Measurements from ENCODE around the gene HTD2. TPM values are rescaled to one million over a fixed set of nuclear protein-coding genes. Genes with fewer than 3 reads are reported as not detected.

The HTD2 gene
- total RNA-seq, 1 experiment from 2014 or later, result 11.4 TPM

GRCh38 chr3:58274027-58274614, 32.2 kb upstream of the HTD2 start:
- ChIA-PET POLR2A (no interaction called here), CTCF (no interaction called here)
- DNase-seq (ENCODE audit: low spot score), result no peak
- Mint-ChIP-seq H3K27me3 (ENCODE audit: low read depth) (no peaks in the 10 kb centered on the region), H3K27ac (no peak overlapping the region), H3K4me1 (no peaks in the 10 kb centered on the region), H3K9me3 (peaks cover 11% of the 10 kb centered on the region; the same call in 1 of the 2 replicates), H3K36me3 (peaks cover 19% of the 10 kb centered on the region), H3K4me3 (no peak overlapping the region)
- ATAC-seq, result no peak
- TF ChIP-seq ATF1 (CRISPR knock-in tag; IDR thresholded peaks at IDR 0.05), result no peak
- TF ChIP-seq HMGA2 (CRISPR knock-in tag; IDR thresholded peaks at IDR 0.05), result no peak
- TF ChIP-seq USF2 (CRISPR knock-in tag; IDR thresholded peaks at IDR 0.05), result no peak
- no peak for TF ChIP-seq ZNF232 (CRISPR knock-in tag; IDR thresholded peaks at IDR 0.05)
- TF ChIP-seq GTF2I (CRISPR knock-in tag; conservative IDR thresholded peaks at IDR 0.05), result no peak
- TF ChIP-seq, protein P1, sequence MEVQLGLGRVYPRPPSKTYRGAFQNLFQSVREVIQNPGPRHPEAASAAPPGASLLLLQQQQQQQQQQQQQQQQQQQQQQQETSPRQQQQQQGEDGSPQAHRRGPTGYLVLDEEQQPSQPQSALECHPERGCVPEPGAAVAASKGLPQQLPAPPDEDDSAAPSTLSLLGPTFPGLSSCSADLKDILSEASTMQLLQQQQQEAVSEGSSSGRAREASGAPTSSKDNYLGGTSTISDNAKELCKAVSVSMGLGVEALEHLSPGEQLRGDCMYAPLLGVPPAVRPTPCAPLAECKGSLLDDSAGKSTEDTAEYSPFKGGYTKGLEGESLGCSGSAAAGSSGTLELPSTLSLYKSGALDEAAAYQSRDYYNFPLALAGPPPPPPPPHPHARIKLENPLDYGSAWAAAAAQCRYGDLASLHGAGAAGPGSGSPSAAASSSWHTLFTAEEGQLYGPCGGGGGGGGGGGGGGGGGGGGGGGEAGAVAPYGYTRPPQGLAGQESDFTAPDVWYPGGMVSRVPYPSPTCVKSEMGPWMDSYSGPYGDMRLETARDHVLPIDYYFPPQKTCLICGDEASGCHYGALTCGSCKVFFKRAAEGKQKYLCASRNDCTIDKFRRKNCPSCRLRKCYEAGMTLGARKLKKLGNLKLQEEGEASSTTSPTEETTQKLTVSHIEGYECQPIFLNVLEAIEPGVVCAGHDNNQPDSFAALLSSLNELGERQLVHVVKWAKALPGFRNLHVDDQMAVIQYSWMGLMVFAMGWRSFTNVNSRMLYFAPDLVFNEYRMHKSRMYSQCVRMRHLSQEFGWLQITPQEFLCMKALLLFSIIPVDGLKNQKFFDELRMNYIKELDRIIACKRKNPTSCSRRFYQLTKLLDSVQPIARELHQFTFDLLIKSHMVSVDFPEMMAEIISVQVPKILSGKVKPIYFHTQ (CRISPR knock-in tag; IDR thresholded peaks at IDR 0.05), result no peak
- no peak for TF ChIP-seq IRF2 (CRISPR knock-in tag; IDR thresholded peaks at IDR 0.05; ENCODE audit: borderline replicate concordance, low read depth)
- TF ChIP-seq SMAD3 (CRISPR knock-in tag; IDR thresholded peaks at IDR 0.05; ENCODE audit: borderline replicate concordance), result no peak

DNA sequence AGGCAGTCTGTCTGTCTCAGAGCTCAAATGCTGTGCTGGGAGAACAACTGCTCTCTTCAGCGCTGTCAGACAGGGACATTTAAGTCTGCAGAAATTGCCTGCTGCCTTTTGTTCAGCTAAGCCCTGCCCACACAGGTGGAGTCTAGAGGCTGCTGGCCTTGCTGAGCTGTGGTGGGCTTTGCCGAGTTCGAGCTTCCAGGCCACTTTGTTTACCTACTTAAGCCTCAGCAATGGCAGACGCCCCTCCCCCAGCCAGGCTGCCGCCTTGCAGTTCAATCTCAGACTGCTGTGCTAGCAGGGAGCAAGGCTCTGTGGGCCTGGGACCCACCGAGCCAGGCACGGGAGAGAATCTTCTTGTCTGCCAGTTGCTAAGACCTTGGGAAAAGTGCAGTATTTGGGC, 25.3 kb upstream of the HTD2 start:
- TF ChIP-seq ZNF232 (CRISPR knock-in tag; IDR thresholded peaks at IDR 0.05) (no peak), SOX15 (CRISPR knock-in tag; IDR thresholded peaks at IDR 0.05) (no peak), ZNF416 (CRISPR knock-in tag; IDR thresholded peaks at IDR 0.05) (no peak), IRF2 (CRISPR knock-in tag; IDR thresholded peaks at IDR 0.05; ENCODE audit: borderline replicate concordance, low read depth) (no peak), AFF4 (CRISPR knock-in tag; IDR thresholded peaks at IDR 0.05; ENCODE audit: borderline replicate concordance) (no peak), FOXK1 (CRISPR knock-in tag; IDR thresholded peaks at IDR 0.05) (no peak), CBFB (CRISPR knock-in tag; IDR thresholded peaks at IDR 0.05; ENCODE audit: low read depth) (no peak), ETV6 (CRISPR knock-in tag; IDR thresholded peaks at IDR 0.05) (no peak), E2F5 (CRISPR knock-in tag; IDR thresholded peaks at IDR 0.05) (no peak), TEAD1 (CRISPR knock-in tag; IDR thresholded peaks at IDR 0.05) (no peak), NR3C1 (CRISPR knock-in tag; conservative IDR thresholded peaks at IDR 0.05; ENCODE audit: low read depth) (no peak)
- TF ChIP-seq, protein P2, sequence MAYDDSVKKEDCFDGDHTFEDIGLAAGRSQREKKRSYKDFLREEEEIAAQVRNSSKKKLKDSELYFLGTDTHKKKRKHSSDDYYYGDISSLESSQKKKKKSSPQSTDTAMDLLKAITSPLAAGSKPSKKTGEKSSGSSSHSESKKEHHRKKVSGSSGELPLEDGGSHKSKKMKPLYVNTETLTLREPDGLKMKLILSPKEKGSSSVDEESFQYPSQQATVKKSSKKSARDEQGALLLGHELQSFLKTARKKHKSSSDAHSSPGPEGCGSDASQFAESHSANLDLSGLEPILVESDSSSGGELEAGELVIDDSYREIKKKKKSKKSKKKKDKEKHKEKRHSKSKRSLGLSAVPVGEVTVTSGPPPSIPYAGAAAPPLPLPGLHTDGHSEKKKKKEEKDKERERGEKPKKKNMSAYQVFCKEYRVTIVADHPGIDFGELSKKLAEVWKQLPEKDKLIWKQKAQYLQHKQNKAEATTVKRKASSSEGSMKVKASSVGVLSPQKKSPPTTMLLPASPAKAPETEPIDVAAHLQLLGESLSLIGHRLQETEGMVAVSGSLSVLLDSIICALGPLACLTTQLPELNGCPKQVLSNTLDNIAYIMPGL (CRISPR knock-in tag; IDR thresholded peaks at IDR 0.05), result no peak
- TF ChIP-seq, protein P3, sequence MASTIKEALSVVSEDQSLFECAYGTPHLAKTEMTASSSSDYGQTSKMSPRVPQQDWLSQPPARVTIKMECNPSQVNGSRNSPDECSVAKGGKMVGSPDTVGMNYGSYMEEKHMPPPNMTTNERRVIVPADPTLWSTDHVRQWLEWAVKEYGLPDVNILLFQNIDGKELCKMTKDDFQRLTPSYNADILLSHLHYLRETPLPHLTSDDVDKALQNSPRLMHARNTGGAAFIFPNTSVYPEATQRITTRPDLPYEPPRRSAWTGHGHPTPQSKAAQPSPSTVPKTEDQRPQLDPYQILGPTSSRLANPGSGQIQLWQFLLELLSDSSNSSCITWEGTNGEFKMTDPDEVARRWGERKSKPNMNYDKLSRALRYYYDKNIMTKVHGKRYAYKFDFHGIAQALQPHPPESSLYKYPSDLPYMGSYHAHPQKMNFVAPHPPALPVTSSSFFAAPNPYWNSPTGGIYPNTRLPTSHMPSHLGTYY (CRISPR knock-in tag; IDR thresholded peaks at IDR 0.05), result no peak
- TF ChIP-seq, protein P4, sequence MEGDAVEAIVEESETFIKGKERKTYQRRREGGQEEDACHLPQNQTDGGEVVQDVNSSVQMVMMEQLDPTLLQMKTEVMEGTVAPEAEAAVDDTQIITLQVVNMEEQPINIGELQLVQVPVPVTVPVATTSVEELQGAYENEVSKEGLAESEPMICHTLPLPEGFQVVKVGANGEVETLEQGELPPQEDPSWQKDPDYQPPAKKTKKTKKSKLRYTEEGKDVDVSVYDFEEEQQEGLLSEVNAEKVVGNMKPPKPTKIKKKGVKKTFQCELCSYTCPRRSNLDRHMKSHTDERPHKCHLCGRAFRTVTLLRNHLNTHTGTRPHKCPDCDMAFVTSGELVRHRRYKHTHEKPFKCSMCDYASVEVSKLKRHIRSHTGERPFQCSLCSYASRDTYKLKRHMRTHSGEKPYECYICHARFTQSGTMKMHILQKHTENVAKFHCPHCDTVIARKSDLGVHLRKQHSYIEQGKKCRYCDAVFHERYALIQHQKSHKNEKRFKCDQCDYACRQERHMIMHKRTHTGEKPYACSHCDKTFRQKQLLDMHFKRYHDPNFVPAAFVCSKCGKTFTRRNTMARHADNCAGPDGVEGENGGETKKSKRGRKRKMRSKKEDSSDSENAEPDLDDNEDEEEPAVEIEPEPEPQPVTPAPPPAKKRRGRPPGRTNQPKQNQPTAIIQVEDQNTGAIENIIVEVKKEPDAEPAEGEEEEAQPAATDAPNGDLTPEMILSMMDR (IDR thresholded peaks at IDR 0.05), result no peak
- Mint-ChIP-seq H3K27ac (no peak overlapping the region), H3K36me3 (peaks cover 31% of the 10 kb centered on the region), H3K27me3 (ENCODE audit: low read depth) (no peaks in the 10 kb centered on the region), H3K4me1 (no peaks in the 10 kb centered on the region), H3K4me3 (no peak overlapping the region), H3K9me3 (peaks cover 16% of the 10 kb centered on the region)
- CTCF ChIA-PET, result interaction anchor here (1.8 kb wide), 1 partner anchor 25 kb away, joined by 4 read pairs; the partner anchor contains the start of genes HTD2 and RPP14
- ATAC-seq (no peak), DNase-seq (ENCODE audit: low spot score) (no peak)
- POLR2A ChIA-PET, result no interaction called here
